LNCAP (cell line): ENCODE results near the gene LRRC47.

Source experiments
- TF ChIP-seq, protein P1 (sequence below): fragments of 450-650 bp; IDR thresholded peaks from 2 replicates; pipeline ENCODE4 v1.5.1; 2017; ENCODE audit warnings: mild to moderate bottlenecking

The LRRC47 gene

GRCh38 chr1:3799976-3800685 lies 3.8 kb upstream of the LRRC47 start:
- TF ChIP-seq, protein P1, sequence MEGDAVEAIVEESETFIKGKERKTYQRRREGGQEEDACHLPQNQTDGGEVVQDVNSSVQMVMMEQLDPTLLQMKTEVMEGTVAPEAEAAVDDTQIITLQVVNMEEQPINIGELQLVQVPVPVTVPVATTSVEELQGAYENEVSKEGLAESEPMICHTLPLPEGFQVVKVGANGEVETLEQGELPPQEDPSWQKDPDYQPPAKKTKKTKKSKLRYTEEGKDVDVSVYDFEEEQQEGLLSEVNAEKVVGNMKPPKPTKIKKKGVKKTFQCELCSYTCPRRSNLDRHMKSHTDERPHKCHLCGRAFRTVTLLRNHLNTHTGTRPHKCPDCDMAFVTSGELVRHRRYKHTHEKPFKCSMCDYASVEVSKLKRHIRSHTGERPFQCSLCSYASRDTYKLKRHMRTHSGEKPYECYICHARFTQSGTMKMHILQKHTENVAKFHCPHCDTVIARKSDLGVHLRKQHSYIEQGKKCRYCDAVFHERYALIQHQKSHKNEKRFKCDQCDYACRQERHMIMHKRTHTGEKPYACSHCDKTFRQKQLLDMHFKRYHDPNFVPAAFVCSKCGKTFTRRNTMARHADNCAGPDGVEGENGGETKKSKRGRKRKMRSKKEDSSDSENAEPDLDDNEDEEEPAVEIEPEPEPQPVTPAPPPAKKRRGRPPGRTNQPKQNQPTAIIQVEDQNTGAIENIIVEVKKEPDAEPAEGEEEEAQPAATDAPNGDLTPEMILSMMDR = no peak

GRCh38 chr1:3795453-3796214 lies 664 bp downstream of the LRRC47 start:
- TF ChIP-seq, protein P1 = no peak

GRCh38 chr1:3790952-3791351 lies 5.3 kb downstream of the LRRC47 start:
- TF ChIP-seq, protein P1 = no peak

DNA sequence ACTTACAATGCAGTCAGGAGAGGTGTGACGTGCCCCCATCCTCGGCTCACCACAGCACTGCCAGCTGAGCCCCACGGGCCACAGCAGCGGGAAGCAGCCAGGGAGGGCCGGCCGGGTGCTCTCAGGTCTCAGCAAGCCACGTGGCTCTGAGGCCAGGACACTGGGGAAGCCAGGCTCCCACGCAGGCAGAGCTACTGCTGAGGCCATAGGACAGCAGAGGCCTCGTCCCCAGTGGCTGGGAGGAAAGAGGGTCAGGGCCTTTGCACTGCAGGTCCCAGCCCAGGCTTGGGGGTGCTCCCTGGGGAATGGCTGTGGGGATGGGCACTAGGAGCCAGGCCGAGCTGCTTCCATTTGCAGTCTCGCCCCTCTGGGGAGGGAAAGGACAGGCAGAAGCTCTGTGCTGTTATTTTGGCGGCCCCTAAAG lies 5.8 kb downstream of the LRRC47 start:
- TF ChIP-seq, protein P1 = no peak

- TF ChIP-seq, protein P1 = no peak
Observed at GRCh38 chr1:3789421-3790300, 6.6 kb downstream of the LRRC47 start.

DNA sequence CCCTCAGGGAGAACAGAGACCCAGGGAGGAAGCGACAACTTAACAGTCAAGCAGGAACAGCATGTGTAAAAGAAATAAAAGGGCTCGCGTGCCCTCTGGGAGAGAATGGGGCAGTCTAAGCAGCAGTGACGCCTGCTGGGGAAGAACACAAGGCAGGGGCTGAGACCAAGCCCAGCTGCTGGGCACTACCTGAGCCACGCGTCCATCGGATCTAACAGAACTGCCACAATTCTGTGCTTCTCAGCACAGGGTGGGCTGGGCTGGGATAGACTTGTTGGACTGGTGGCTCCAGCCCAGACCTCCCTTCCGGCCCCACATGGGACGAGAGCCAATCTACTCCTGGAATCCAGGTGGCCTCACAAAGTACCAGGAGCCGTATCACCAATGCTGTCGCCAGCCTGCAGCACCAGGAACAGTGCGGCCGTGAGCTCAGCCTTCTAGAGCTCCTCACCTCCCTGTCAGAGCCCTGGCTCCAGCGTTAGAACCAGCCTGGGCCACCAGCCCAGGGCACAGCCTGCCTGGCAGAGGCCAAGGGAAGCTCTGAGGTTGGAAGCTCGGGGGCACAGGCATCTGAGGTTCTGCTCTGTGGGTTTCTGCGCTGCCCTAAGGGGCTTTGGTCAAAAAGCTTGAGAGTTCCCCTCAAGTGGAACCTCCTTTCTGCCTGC lies 7.4 kb downstream of the LRRC47 start:
- TF ChIP-seq, protein P1 = no peak
